ENCODE measurements around the gene TRIM2. TPM values are rescaled to one million over a fixed set of nuclear protein-coding genes. Genes with fewer than 3 reads are reported as not detected.

The TRIM2 gene
- total RNA-seq, 1 donor = 38.0 TPM

DNA sequence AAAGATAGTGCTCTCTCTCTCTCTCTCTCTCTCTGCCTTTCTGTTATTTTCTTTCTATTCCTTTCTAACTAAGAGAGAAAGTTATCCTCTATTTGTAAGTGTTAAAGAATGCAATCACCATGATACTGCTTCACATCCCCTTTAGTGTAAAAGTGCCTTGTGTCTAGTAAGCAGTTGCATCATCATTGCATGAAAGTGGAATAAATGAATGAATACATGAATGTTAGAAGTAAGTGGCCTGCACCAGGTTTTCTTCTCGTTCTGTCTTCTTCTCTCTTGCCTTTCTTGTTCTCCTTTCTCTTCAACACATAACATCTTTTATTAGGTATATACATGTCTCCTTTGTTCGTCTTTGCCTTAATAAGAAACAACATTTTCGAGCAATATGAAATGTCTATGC lies 35.2 kb downstream of the TRIM2 start:
- no peak for DNase-seq (ENCODE audit: low read depth)
- TF ChIP-seq, protein P1, sequence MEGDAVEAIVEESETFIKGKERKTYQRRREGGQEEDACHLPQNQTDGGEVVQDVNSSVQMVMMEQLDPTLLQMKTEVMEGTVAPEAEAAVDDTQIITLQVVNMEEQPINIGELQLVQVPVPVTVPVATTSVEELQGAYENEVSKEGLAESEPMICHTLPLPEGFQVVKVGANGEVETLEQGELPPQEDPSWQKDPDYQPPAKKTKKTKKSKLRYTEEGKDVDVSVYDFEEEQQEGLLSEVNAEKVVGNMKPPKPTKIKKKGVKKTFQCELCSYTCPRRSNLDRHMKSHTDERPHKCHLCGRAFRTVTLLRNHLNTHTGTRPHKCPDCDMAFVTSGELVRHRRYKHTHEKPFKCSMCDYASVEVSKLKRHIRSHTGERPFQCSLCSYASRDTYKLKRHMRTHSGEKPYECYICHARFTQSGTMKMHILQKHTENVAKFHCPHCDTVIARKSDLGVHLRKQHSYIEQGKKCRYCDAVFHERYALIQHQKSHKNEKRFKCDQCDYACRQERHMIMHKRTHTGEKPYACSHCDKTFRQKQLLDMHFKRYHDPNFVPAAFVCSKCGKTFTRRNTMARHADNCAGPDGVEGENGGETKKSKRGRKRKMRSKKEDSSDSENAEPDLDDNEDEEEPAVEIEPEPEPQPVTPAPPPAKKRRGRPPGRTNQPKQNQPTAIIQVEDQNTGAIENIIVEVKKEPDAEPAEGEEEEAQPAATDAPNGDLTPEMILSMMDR (IDR thresholded peaks at IDR 0.05; ENCODE audit: insufficient read depth, low read depth, low read length) = no peak
- no peak overlapping the region for H3K4me3 ChIP-seq (ENCODE audit: low read depth, low read length)

DNA sequence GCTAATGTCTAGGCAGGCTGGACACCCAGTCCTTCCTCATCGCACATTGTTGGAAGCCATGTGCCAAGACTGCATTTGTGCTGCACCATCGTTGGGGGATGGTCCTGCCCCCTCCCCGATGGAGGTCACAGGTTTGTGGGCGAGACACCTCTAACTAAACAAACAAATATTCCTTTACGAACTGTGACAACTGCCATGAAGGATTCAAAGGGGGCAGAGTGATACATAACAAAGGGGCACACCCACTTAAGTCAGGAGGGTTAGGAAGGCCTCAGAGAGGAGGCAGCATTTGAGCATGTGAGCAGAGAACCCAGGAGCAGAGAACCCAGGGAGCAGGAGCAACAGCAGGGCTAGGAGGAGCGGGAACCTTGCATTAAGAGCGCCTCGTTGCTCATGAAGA lies 37.1 kb downstream of the TRIM2 start:
- H3K4me3 ChIP-seq (ENCODE audit: low read depth, low read length) = no peak overlapping the region
- no peak for DNase-seq (ENCODE audit: low read depth)
- TF ChIP-seq, protein P1 (IDR thresholded peaks at IDR 0.05; ENCODE audit: insufficient read depth, low read depth, low read length) = no peak

DNA sequence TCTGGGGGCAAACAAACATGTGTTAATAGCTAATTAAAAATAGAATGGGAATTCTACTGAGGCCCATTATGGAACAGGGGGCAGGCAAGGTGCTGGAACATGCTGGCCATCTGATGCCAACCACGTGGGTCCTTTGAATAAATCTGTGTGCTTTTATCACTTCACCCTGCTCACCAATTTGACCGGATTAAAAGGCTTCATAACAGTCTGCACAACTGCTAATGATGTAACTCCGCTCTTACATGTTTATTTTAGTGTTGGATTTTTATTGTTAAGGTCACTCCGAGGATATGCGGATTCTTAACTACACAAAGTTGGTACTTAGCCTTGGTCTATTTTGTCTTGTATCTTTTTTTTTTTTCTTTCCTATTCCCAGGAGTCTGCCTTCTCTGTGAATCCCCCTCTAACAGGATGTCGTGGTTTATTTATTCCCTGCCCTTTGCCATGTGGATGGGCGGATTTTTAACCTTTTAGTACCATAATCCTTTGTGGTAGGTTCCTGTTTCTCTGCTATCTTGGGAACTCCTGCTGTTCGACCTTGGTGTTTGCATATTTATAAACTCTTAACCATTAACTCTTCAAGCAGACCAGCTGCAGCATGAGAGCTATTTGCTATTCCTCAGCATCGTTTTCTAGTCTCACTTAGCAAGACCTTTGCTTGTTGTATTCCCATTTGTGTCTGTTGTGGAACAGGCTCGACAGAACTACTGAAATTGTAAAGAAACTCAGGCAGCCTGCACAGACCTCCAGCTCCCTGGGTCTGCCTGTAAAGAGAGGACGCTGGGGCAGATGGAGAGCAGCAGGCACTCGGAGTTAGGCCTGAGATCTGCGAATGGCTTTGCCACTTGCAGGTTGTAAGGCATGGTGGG lies 38.0 kb downstream of the TRIM2 start:
- peak; percentile 96 for DNase-seq (ENCODE audit: low read depth)
- H3K4me3 ChIP-seq (ENCODE audit: low read depth, low read length) = no peak overlapping the region
- TF ChIP-seq, protein P1 (IDR thresholded peaks at IDR 0.05; ENCODE audit: insufficient read depth, low read depth, low read length) = peak; percentile 11

DNA sequence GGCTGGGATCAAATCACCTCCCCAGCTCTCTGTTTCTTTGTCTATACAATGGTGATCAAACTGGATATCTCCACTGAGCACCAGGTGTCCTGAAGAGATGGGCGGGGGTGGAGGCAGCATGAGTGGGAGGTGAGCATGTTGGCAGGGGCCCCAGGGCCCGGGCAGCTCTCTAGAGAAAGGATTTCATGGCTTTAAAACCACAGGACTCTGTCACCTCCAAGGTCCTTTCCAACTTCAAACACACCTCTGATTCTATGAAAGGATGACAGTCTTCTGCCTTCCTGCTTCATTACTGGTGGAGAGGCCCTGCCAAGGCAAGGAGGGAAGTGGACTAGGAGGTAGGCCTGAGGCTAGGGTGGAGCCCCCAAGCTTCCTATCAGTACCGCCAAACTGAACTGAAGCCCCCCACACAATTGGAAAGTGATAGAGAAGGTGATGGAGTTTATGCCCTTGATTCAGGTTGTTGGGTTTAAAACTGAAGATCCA lies 38.6 kb downstream of the TRIM2 start:
- TF ChIP-seq, protein P1 (IDR thresholded peaks at IDR 0.05; ENCODE audit: insufficient read depth, low read depth, low read length) = no peak
- H3K4me3 ChIP-seq (ENCODE audit: low read depth, low read length) = no peak overlapping the region
- DNase-seq (ENCODE audit: low read depth) = no peak

DNA sequence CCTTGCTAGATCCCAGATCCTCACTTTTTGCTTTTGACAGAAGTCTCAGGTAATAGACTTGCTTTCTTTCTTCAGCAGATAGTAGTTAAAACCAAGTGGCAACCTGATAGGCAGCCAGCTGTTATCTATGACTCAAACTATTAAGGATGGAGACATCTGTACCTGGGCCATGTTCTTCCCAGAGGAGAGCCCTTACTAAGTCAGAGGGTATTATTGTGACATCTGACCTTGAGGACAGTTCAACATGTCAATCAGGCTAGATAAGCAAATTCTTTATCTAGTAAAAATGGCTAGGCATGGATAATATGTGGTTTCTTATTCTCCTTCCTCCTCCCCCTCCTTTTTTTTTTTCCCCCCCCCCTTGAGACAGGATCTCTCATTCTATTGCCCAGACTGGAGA lies 39.2 kb downstream of the TRIM2 start:
- no peak for DNase-seq (ENCODE audit: low read depth)
- TF ChIP-seq, protein P1 (IDR thresholded peaks at IDR 0.05; ENCODE audit: insufficient read depth, low read depth, low read length) = no peak
- H3K4me3 ChIP-seq (ENCODE audit: low read depth, low read length) = no peak overlapping the region

DNA sequence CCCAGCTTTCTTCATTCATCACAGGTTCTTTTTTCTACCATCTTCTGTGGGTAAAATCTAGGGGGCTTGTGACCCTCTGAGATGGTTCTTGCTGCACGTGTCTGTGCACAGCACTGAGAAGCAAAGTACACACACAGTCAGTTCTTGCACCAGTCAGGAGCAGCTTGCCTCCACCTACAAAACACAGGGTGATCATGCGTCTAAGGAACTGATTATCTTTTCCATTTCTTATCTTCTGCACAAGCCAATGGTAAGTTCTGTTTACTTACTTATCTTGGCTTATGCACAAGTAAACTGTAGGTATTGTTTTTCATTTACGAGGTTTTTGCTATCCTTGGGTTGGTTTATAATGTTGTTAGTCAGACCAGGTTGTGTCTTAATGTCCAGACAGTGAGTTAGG lies 40.7 kb downstream of the TRIM2 start:
- DNase-seq (ENCODE audit: low read depth) = no peak
- TF ChIP-seq, protein P1 (IDR thresholded peaks at IDR 0.05; ENCODE audit: insufficient read depth, low read depth, low read length) = no peak
- no peak overlapping the region for H3K4me3 ChIP-seq (ENCODE audit: low read depth, low read length)

Data from fibroblast of villous mesenchyme (primary cell).